ENCODE data around the gene NALF2. TPM values are rescaled to one million over a fixed set of nuclear protein-coding genes. Genes with fewer than 3 reads are reported as not detected.
A peak's percentile ranks its signal among the peaks of the same experiment; 100 is the strongest.

Gene NALF2
- total and polyA plus RNA-seq, 2 of the 13 experiments (the other 11 are each of a cell fraction or from before 2014, with no cell fraction given): 2.2 to 4.0 TPM

DNA sequence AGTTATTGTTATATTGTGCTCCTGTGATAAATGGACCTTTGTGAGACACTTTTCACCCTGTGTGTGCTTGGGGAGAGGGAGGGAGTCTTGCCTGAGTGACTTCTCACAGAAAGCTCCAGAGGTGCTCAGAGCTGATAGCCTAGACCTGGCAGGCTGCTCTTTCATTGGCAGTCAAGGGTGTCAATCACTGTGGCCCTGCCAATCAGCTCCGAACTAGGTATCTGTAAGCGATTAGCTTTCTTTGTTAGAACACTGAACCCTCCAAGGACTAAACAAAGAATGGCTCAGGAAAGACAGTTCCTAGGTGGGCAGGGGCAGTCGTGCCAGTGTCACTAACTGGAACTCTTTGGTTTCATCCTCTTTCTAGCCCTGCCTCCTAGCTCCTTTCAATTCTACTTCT lies 2.7 kb upstream of the NALF2 start (continued):
- TF ChIP-seq, protein P1, sequence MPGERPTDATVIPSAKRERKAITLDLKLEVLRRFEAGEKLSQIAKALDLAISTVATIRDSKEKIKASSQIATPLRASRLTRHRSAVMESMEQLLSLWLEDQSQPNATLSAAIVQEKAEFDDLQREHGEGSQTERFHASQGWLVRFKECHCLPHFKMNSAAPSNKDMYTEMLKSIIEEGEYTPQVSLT (CRISPR knock-in tag; IDR thresholded peaks at IDR 0.05; ENCODE audit: borderline replicate concordance, low read depth): no peak
- TF ChIP-seq, protein P2, sequence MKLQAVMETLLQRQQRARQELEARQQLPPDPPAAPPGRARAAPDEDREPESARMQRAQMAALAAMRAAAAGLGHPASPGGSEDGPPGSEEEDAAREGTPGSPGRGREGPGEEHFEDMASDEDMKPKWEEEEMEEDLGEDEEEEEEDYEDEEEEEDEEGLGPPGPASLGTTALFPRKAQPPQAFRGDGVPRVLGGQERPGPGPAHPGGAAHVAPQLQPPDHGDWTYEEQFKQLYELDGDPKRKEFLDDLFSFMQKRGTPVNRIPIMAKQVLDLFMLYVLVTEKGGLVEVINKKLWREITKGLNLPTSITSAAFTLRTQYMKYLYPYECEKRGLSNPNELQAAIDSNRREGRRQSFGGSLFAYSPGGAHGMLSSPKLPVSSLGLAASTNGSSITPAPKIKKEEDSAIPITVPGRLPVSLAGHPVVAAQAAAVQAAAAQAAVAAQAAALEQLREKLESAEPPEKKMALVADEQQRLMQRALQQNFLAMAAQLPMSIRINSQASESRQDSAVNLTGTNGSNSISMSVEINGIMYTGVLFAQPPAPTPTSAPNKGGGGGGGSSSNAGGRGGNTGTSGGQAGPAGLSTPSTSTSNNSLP (IDR thresholded peaks at IDR 0.05; ENCODE audit: low read depth, low read length): no peak

DNA sequence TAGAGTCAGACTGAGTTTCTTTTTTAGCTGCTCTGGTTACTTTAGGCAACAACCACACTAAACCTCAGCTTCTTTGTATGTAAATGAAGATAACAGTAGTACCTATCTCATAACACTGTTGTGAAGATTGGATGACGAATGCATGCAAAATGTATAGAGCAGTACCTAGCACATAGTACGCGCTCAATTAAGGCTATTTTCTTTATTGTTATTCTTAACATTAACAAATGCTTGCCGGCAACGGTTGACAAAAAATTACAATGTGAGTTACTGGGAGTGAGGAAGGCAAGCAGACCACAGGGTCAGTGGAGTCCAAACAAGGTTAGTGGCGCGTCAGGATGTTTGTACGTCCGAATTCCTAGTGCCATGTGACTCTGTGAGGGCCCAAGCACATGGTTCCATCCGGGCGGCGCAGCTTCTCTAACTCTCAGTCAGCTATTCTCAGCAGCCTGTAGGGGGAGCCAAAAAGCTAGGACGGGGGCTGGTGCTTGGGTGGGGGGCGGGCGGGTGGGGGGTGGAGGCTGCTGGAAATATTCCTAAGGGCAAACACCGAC lies 821 bp upstream of the NALF2 start:
- Histone ChIP-seq H4K20me1 (ENCODE audit: insufficient read depth, low read length) (0 out of 2 replicates have a peak, but pooled peaks cover 3% of the 10 kb centered on the region), H3K36me3 (replicated peaks in 1 of 2; ENCODE audit: control insufficient read depth in 1 of 2, insufficient read depth in 2 of 2, low read length in 2 of 2) (no peaks in the 10 kb centered on the region), H3K4me1 (ENCODE audit: insufficient read depth, low read length) (peaks cover 45% of the 10 kb centered on the region), H3K9ac (ENCODE audit: insufficient read depth, low read depth, low read length) (no peak overlapping the region), H3K27me3 (ENCODE audit: control insufficient read depth in 1 of 2, insufficient read depth in 2 of 2, low read length in 2 of 2) (no peaks in the 10 kb centered on the region; a peak in 1 of 5 replicates), H3K4me2 (ENCODE audit: low read depth, low read length) (peak overlapping the region; percentile 73), H2AFZ (ENCODE audit: low read length) (no peak overlapping the region), H3K9me3 (ENCODE audit: low read length) (no peaks in the 10 kb centered on the region), H3K79me2 (ENCODE audit: insufficient read depth, low read length) (peaks cover 5% of the 10 kb centered on the region), H3K4me3 (replicated peaks in 1 of 3; ENCODE audit: insufficient read depth in 1 of 3, low read depth in 2 of 3, low read length in 3 of 3) (peak overlapping the region in 2 of 3 experiments; percentile 63 to 75; a peak in 3 of 6 replicates), H3K27ac (ENCODE audit: extremely low read length, insufficient read depth, low read length) (peak overlapping the region; percentile 76)
- intact Hi-C loops (cut with micrococcal nuclease; ENCODE audit: unreplicated experiment): no loop called here
- BruUV-seq (replicated peaks): no TSS peak
- DNase-seq (ENCODE audit: low spot score) (peak; percentile 79), ATAC-seq (peak; percentile 73), FAIRE-seq (peak; percentile 87)
- POLR2A ChIA-PET: interaction anchor here (0.9 to 1.0 kb wide), 2 partner anchors 52 to 630 kb away, joined by 3 read pairs; partner anchors contain the start of gene IGBP1
- in situ Hi-C loops (cut with HindIII; ENCODE audit: extremely low pct_ligation_motif_present, low pct_unique_long_range_greater_than_20kb): no loop called here
- CTCF ChIA-PET (ENCODE audit: low intra/inter-chr PET ratio, low total read pairs): no interaction called here
- WGBS (ENCODE audit: low lambda C conversion rate): 31% methylated on average over 9 of the region's 16 CpGs
- TF ChIP-seq, protein P3, sequence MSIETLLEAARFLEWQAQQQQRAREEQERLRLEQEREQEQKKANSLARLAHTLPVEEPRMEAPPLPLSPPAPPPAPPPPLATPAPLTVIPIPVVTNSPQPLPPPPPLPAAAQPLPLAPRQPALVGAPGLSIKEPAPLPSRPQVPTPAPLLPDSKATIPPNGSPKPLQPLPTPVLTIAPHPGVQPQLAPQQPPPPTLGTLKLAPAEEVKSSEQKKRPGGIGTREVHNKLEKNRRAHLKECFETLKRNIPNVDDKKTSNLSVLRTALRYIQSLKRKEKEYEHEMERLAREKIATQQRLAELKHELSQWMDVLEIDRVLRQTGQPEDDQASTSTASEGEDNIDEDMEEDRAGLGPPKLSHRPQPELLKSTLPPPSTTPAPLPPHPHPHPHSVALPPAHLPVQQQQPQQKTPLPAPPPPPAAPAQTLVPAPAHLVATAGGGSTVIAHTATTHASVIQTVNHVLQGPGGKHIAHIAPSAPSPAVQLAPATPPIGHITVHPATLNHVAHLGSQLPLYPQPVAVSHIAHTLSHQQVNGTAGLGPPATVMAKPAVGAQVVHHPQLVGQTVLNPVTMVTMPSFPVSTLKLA (IDR thresholded peaks at IDR 0.05): peak; percentile 35; the same call in 1 of the 2 replicates
- TF ChIP-seq MYC (CRISPR knock-in tag; IDR thresholded peaks at IDR 0.05; ENCODE audit: borderline replicate concordance): peak; percentile 81; the same call in 1 of the 2 replicates
- no peak for TF ChIP-seq RFXAP (CRISPR knock-in tag; IDR thresholded peaks at IDR 0.05; ENCODE audit: borderline replicate concordance)
- peak; percentile 80 for TF ChIP-seq ZNF264 (CRISPR knock-in tag; IDR thresholded peaks at IDR 0.05)
- no peak for TF ChIP-seq FOXO1 (CRISPR knock-in tag; IDR thresholded peaks at IDR 0.05)
- TF ChIP-seq ZNF253 (CRISPR knock-in tag; IDR thresholded peaks at IDR 0.05; ENCODE audit: borderline replicate concordance): no peak
- peak; percentile 28 for TF ChIP-seq ZNF777 (CRISPR knock-in tag; IDR thresholded peaks at IDR 0.05)
- no peak for TF ChIP-seq ZNF614 (CRISPR knock-in tag; IDR thresholded peaks at IDR 0.05; ENCODE audit: borderline replicate concordance)
- TF ChIP-seq, protein P4, sequence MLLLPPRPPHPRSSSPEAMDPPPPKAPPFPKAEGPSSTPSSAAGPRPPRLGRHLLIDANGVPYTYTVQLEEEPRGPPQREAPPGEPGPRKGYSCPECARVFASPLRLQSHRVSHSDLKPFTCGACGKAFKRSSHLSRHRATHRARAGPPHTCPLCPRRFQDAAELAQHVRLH (CRISPR knock-in tag; IDR thresholded peaks at IDR 0.05; ENCODE audit: borderline replicate concordance, low read depth): no peak
- no peak for TF ChIP-seq THYN1 (CRISPR knock-in tag; IDR thresholded peaks at IDR 0.05; ENCODE audit: borderline replicate concordance, low read depth)
- no peak for TF ChIP-seq ZNF232 (CRISPR knock-in tag; IDR thresholded peaks at IDR 0.05; ENCODE audit: borderline replicate concordance)
- TF ChIP-seq ARNT (IDR thresholded peaks at IDR 0.05): no peak
- TF ChIP-seq NONO (IDR thresholded peaks at IDR 0.05): no peak
- no peak for TF ChIP-seq NONO (CRISPR knock-in tag; conservative IDR thresholded peaks at IDR 0.05)
- TF ChIP-seq GABPA (IDR thresholded peaks at IDR 0.05; ENCODE audit: low read depth, low read length): no peak
- TF ChIP-seq GABPA (CRISPR knock-in tag; IDR thresholded peaks at IDR 0.05; ENCODE audit: low read depth): 0 out of 2 replicates have a peak, but pooled peaks have one; percentile 37
- TF ChIP-seq, protein P5, sequence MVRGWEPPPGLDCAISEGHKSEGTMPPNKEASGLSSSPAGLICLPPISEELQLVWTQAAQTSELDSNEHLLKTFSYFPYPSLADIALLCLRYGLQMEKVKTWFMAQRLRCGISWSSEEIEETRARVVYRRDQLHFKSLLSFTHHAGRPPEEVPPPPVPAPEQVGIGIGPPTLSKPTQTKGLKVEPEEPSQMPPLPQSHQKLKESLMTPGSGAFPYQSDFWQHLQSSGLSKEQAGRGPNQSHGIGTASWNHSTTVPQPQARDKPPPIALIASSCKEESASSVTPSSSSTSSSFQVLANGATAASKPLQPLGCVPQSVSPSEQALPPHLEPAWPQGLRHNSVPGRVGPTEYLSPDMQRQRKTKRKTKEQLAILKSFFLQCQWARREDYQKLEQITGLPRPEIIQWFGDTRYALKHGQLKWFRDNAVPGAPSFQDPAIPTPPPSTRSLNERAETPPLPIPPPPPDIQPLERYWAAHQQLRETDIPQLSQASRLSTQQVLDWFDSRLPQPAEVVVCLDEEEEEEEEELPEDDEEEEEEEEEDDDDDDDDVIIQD (CRISPR knock-in tag; IDR thresholded peaks at IDR 0.05; ENCODE audit: low read depth): peak; percentile 51; the same call in 1 of the 2 replicates

Measured in HepG2 (cell line).